PC-3 (cell line): ENCODE data around the gene MMP24OS. TPM values are rescaled to one million over a fixed set of nuclear protein-coding genes. Genes with fewer than 3 reads are reported as not detected.
A peak's percentile ranks its signal among the peaks of the same experiment; 100 is the strongest.

Experiments used
- ATAC-seq: fragments of 200-7000 bp; cut with Tn5 transposase; 2 replicates; pipeline ENCODE4 v1.9.1; 2020; ENCODE audit warnings: mild to moderate bottlenecking, moderate library complexity
- BruUV-seq: library from RNA; stranded (reverse); fragments of 400-500 nt; replicated peaks from 2 replicates; lab custom pipeline; 2021; lab: Mats Ljungman, UMichigan
- CTCF ChIA-PET: fragments of 300-600 bp; sonication (Branson Sonifier 250); formaldehyde crosslinking; loops from one replicate; lab custom pipeline; 2022; ENCODE audit warnings: antibody characterized with exemption; lab: Charles Lee
- POLR2A ChIA-PET: fragments of 300-600 bp; sonication (Branson Sonifier 250); formaldehyde crosslinking; loops from one replicate; lab custom pipeline; 2022; ENCODE audit warnings: antibody characterized with exemption; ENCODE audit not compliant: unreplicated experiment; lab: Charles Lee
- DNase-seq: peaks from one replicate; pipeline ENCODE4 v3.0.0-alpha.2; 2015
- H2AFZ ChIP-seq: fragments of 300-600 bp; sonication (generic); 2 replicates; pipeline ENCODE4 v1.6.0; 2016; ENCODE audit warnings: antibody characterized with exemption, low read length
- H3F3A ChIP-seq: fragments of 300-600 bp; sonication (generic); one replicate; pipeline ENCODE4 v1.6.0; 2017; ENCODE audit warnings: antibody characterized with exemption, low read length, control low read depth, mild to moderate bottlenecking; ENCODE audit not compliant: unreplicated experiment
- H3K27ac ChIP-seq: fragments of 300-600 bp; sonication (generic); 2 replicates; pipeline ENCODE4 v1.5.1; 2016; ENCODE audit warnings: mild to moderate bottlenecking, low read length
- H3K27me3 ChIP-seq: fragments of 300-600 bp; sonication (generic); 2 replicates; pipeline ENCODE4 v1.6.1; 2016; ENCODE audit warnings: low read length, mixed read lengths
- H3K36me3 ChIP-seq: fragments of 300-600 bp; sonication (generic); 2 replicates; pipeline ENCODE4 v1.6.1; 2016; ENCODE audit warnings: low read depth, mixed run types, low read length, mixed read lengths
- H3K4me1 ChIP-seq: fragments of 300-600 bp; sonication (generic); 2 replicates; pipeline ENCODE4 v1.5.1; 2016; ENCODE audit warnings: low read length; ENCODE audit not compliant: insufficient read depth
- H3K4me2 ChIP-seq: fragments of 300-600 bp; sonication (generic); 2 replicates; pipeline ENCODE4 v1.6.0; 2016; ENCODE audit warnings: low read length
- H3K4me3 ChIP-seq: fragments of 300-600 bp; sonication (generic); 2 replicates; pipeline ENCODE4 v1.5.1; 2016; ENCODE audit warnings: mild to moderate bottlenecking, low read length, mixed read lengths
- H3K79me2 ChIP-seq: fragments of 300-600 bp; sonication (generic); 2 replicates; pipeline ENCODE4 v1.6.1; 2017; ENCODE audit warnings: low read length, mixed read lengths
- H3K9ac ChIP-seq: fragments of 300-600 bp; sonication (generic); 2 replicates; pipeline ENCODE4 v1.6.0; 2016; ENCODE audit warnings: mild to moderate bottlenecking, low read length
- H3K9me2 ChIP-seq: fragments of 300-600 bp; sonication (generic); replicated peaks from 2 replicates; pipeline ENCODE4 v1.6.1; 2016; ENCODE audit warnings: mixed run types, low read length, mixed read lengths
- H3K9me3 ChIP-seq: fragments of 300-600 bp; sonication (generic); 2 replicates; pipeline ENCODE4 v1.6.1; 2016; ENCODE audit warnings: low read length, mixed read lengths
- H4K20me1 ChIP-seq: fragments of 300-600 bp; sonication (generic); 2 replicates; pipeline ENCODE4 v1.6.1; 2016; ENCODE audit warnings: low read length, mixed read lengths
- CTCF ChIP-seq: fragments of 300-600 bp; sonication (generic); conservative IDR thresholded peaks from 2 replicates; pipeline ENCODE4 v1.5.1; 2017; ENCODE audit warnings: antibody characterized with exemption, low read depth, mild to moderate bottlenecking, low read length
- EZH2 ChIP-seq: fragments of 300-600 bp; sonication (generic); IDR thresholded peaks from one replicate; pipeline ENCODE4 v1.6.1; 2017; ENCODE audit warnings: antibody characterized with exemption, mild to moderate bottlenecking, low read length; ENCODE audit not compliant: unreplicated experiment
- EZH2phosphoT487 ChIP-seq: fragments of 300-600 bp; sonication (generic); IDR thresholded peaks from 2 replicates; pipeline ENCODE4 v1.6.1; 2018; ENCODE audit warnings: mild to moderate bottlenecking, antibody characterized with exemption, low read length, borderline replicate concordance
- intact Hi-C: fragments of 100-400 bp; cut with micrococcal nuclease; formaldehyde crosslinking; loops from 2 replicates; pipeline ENCODE4 v1.9.0; 2023
- total RNA-seq: library from RNA; depleted of rRNA; stranded (reverse); fragments of >200 nt; gene quantifications from 2 replicates; pipeline ENCODE4 v1.2.3, GENCODE V29; 2014

The MMP24OS gene
- total RNA-seq, 1 experiment from 2014 or later: 19.5 TPM

DNA sequence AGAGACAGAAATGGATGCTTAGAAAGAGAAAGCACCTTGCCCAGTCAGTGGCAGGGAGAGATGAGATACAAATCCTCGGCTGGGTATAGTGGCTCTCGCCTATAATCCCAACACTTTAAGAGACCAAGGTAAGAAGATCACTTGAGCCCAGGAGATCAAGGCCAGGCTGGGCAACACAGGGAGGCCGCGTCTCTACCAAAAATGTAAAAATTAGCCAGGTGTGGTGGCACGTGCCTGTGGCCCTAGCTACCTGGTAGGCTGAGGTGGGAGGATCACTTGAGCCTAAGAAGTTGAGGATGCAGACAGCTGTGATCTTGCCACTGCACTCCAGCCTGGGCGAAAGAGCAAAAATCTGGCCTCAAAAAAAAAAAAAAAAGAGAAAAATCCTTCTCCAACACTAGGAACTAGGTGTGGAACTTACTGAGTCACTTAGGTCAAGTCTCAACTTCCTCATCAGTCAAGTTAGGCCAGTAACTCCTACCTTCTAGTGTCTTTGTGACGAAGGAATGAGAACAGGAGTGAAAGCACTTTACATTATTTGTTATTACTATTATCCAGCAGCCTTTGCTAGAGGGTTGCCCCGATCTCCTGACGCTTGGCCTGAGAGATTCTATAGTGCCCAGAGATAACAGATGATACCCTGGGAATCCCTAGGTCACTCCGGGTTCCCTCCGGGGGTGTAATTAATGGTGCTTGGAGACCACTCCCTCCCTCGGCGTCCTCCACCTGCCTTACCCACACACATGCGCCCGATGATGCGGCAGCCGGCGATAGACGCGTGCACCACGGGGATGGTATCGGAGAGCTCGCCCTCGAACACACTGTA lies 5.7 kb upstream of the MMP24OS start:
- no peaks in the 10 kb centered on the region for H3K9me3 ChIP-seq
- TF ChIP-seq EZH2phosphoT487: no peak
- TF ChIP-seq EZH2: no peak
- no peak for TF ChIP-seq CTCF
- ChIA-PET POLR2A (no interaction called here), CTCF (interaction anchor here (1.0 kb wide), 1 partner anchor 187 kb away, joined by 11 read pairs; no protein-coding TSS in a partner anchor)
- peak overlapping the region; percentile 95 for H3K4me2 ChIP-seq
- ATAC-seq (peak; percentile 12), DNase-seq (no peak)
- H3F3A ChIP-seq: peaks cover 16% of the 10 kb centered on the region
- peaks cover 32% of the 10 kb centered on the region for H3K36me3 ChIP-seq
- H2AFZ ChIP-seq: peak overlapping the region; percentile 96; the same call in 1 of the 2 replicates
- H4K20me1 ChIP-seq: peaks cover 7% of the 10 kb centered on the region; the same call in 1 of the 2 replicates
- H3K27me3 ChIP-seq: no peaks in the 10 kb centered on the region
- peaks cover 42% of the 10 kb centered on the region for H3K79me2 ChIP-seq
- peak overlapping the region; percentile 98 for H3K9ac ChIP-seq
- BruUV-seq: TSS peak; percentile 63
- intact Hi-C loops: loop anchor here (2.0 kb wide), 1 partner anchor 19 kb away; no protein-coding TSS in a partner anchor
- H3K4me1 ChIP-seq: peaks cover 16% of the 10 kb centered on the region
- peak overlapping the region; percentile 72 for H3K27ac ChIP-seq
- peak overlapping the region; percentile 98 for H3K4me3 ChIP-seq
- no peaks in the 10 kb centered on the region for H3K9me2 ChIP-seq

DNA sequence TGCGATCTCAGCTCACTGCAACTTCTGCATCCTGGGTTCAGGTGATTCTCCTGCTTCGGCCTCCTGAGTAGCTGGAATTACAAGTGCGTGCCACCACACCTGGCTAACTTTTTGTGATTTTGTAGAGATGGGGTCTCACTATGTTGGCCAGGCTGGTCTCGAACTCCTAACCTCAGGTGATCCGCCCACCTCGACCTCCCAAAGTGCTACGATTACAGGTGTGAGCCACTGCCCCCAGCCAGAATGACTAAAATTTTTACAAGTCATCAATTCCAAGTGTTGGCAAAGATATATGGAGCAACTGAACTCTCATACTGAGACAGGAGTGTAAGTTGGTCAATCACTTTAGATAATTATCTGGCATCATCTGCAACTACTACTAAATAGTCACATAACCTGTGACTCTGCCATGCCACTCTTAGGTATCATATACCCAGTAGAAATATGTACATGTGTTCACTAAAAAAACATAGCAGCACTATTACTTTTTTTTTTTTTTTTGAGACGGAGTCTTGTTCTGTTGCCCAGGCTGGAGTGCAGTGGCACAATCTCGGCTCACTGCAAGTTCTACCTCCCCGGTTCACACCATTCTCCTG lies 3.7 kb upstream of the MMP24OS start:
- Histone ChIP-seq H3K27ac (no peak overlapping the region), H3K9ac (no peak overlapping the region), H2AFZ (no peak overlapping the region), H3K4me1 (peaks cover 27% of the 10 kb centered on the region), H3K4me2 (no peak overlapping the region), H3K79me2 (peaks cover 51% of the 10 kb centered on the region), H3F3A (peaks cover 20% of the 10 kb centered on the region), H3K36me3 (peaks cover 36% of the 10 kb centered on the region), H3K4me3 (no peak overlapping the region), H3K27me3 (no peaks in the 10 kb centered on the region), H4K20me1 (peaks cover 7% of the 10 kb centered on the region; the same call in 1 of the 2 replicates), H3K9me3 (no peaks in the 10 kb centered on the region), H3K9me2 (no peaks in the 10 kb centered on the region)
- ChIA-PET CTCF (no interaction called here), POLR2A (interaction anchor here (0.6 kb wide), 1 partner anchor 190 kb away, joined by 3 read pairs; no protein-coding TSS in a partner anchor)
- TF ChIP-seq CTCF (no peak), EZH2 (no peak), EZH2phosphoT487 (no peak)
- no TSS peak for BruUV-seq
- intact Hi-C loops: no loop called here
- ATAC-seq: no peak
- DNase-seq: no peak
